ENCODE results near the gene DCUN1D5.

- TF ChIP-seq BHLHE40 (IDR thresholded peaks at IDR 0.05; ENCODE audit: borderline replicate concordance) (no peak), FOXM1 (IDR thresholded peaks at IDR 0.05; ENCODE audit: borderline replicate concordance) (no peak), SUZ12 (IDR thresholded peaks at IDR 0.05) (no peak), SP1 (IDR thresholded peaks at IDR 0.05) (no peak), ELF4 (IDR thresholded peaks at IDR 0.05) (no peak), PKNOX1 (IDR thresholded peaks at IDR 0.05) (no peak), TARDBP (IDR thresholded peaks at IDR 0.05) (no peak), HDGF (IDR thresholded peaks at IDR 0.05; ENCODE audit: borderline replicate concordance) (no peak), FOXK2 (IDR thresholded peaks at IDR 0.05) (no peak), NFRKB (IDR thresholded peaks at IDR 0.05) (no peak), FOXA1 (IDR thresholded peaks at IDR 0.05) (no peak), L3MBTL2 (conservative IDR thresholded peaks at IDR 0.05) (no peak), LEF1 (IDR thresholded peaks at IDR 0.05; ENCODE audit: borderline replicate concordance) (no peak)
These were observed 14.4 kb downstream of the DCUN1D5 start for GRCh38 chr11:103077554-103077953.
